ENCODE results near the gene UBE2F.

UBE2F gene

DNA sequence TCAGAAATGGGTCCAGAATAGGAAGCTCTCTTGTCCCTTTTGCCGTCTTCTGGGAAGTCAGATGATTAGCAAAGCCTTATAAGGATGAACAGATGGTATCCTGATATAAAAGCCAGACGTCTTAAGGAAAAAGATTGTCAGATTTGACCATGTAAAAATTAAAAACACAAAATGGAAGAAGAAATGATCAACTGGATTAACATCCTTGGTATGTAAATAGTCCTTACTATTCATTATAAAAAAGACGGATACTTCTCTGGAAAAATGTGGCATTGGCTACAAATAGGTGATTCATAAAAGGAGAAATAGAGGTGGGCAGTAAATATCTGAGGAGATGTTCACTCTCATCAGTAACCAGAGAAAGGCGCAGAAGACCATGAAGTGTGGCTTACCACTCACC is 60.2 kb downstream of the UBE2F start:
- Histone ChIP-seq H2AFZ (ENCODE audit: low read depth, low read length) (no peak overlapping the region), H3K9ac (ENCODE audit: low read length) (no peak overlapping the region), H4K20me1 (ENCODE audit: insufficient read depth, low read length) (no peaks in the 10 kb centered on the region), H3K9me3 (ENCODE audit: insufficient read depth, low read length) (no peaks in the 10 kb centered on the region), H3K27ac (ENCODE audit: low read length) (no peak overlapping the region), H3K4me1 (ENCODE audit: low read length) (no peaks in the 10 kb centered on the region), H3K27me3 (ENCODE audit: low read depth, low read length) (no peaks in the 10 kb centered on the region), H3K4me3 (ENCODE audit: low read length) (no peak overlapping the region), H3K4me2 (ENCODE audit: low read length) (no peak overlapping the region), H3K36me3 (replicated peaks; ENCODE audit: low read depth, low read length) (no peaks in the 10 kb centered on the region), H3K79me2 (ENCODE audit: low read length) (no peaks in the 10 kb centered on the region)
- no peak for TF ChIP-seq EZH2phosphoT487 (IDR thresholded peaks at IDR 0.05; ENCODE audit: low read depth)
- TF ChIP-seq, protein P1, sequence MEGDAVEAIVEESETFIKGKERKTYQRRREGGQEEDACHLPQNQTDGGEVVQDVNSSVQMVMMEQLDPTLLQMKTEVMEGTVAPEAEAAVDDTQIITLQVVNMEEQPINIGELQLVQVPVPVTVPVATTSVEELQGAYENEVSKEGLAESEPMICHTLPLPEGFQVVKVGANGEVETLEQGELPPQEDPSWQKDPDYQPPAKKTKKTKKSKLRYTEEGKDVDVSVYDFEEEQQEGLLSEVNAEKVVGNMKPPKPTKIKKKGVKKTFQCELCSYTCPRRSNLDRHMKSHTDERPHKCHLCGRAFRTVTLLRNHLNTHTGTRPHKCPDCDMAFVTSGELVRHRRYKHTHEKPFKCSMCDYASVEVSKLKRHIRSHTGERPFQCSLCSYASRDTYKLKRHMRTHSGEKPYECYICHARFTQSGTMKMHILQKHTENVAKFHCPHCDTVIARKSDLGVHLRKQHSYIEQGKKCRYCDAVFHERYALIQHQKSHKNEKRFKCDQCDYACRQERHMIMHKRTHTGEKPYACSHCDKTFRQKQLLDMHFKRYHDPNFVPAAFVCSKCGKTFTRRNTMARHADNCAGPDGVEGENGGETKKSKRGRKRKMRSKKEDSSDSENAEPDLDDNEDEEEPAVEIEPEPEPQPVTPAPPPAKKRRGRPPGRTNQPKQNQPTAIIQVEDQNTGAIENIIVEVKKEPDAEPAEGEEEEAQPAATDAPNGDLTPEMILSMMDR (IDR thresholded peaks at IDR 0.05; ENCODE audit: low read depth, low read length), result no peak

DNA sequence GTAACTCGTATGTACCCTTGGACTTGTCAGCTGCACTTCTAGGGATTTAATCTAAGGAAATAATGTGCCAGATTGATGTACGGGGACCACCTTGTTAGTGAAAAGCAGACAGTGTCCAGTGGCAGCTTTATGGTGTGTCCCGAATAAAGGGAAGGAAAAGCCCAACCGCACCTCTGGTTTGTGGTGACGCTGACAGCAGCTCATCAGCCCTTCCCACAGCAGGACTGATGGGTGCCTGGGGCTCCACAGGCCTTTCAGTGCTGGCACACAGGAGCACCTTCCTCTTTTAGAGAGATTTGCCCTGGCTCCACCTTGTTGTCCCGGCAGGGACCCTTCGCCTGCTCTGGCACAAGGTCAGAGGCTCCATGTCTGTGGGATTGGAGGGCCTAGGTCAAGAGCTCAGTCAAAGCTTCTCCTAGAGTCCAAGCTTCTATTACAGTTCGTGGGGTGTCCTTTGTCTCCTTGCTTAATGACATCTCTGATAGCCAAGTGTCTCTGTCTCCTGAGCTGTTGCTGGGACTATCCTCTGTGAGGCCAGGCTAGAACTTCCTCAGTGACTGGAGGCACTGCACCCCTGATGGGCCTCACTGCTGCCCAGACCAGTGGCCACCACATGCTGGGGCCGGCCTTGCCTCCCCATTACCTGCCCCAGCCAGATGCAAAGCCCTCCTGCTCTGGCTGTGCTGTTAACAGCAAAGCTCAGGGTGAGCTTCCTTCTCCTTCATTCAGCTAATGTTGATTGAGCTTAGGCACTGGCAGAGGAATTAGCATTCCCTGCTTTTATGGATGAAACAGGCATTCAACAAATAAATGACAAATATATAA is 61.0 kb downstream of the UBE2F start:
- H4K20me1 ChIP-seq (ENCODE audit: insufficient read depth, low read length), result no peaks in the 10 kb centered on the region
- H3K4me3 ChIP-seq (ENCODE audit: low read length), result no peak overlapping the region
- H2AFZ ChIP-seq (ENCODE audit: low read depth, low read length), result no peak overlapping the region
- no peaks in the 10 kb centered on the region for H3K79me2 ChIP-seq (ENCODE audit: low read length)
- no peaks in the 10 kb centered on the region for H3K36me3 ChIP-seq (replicated peaks; ENCODE audit: low read depth, low read length)
- TF ChIP-seq EZH2phosphoT487 (IDR thresholded peaks at IDR 0.05; ENCODE audit: low read depth), result no peak
- TF ChIP-seq, protein P1 (IDR thresholded peaks at IDR 0.05; ENCODE audit: low read depth, low read length), result no peak
- no peaks in the 10 kb centered on the region for H3K9me3 ChIP-seq (ENCODE audit: insufficient read depth, low read length)
- H3K27ac ChIP-seq (ENCODE audit: low read length), result no peak overlapping the region
- H3K9ac ChIP-seq (ENCODE audit: low read length), result no peak overlapping the region
- H3K4me2 ChIP-seq (ENCODE audit: low read length), result no peak overlapping the region
- H3K4me1 ChIP-seq (ENCODE audit: low read length), result no peaks in the 10 kb centered on the region
- H3K27me3 ChIP-seq (ENCODE audit: low read depth, low read length), result no peaks in the 10 kb centered on the region

DNA sequence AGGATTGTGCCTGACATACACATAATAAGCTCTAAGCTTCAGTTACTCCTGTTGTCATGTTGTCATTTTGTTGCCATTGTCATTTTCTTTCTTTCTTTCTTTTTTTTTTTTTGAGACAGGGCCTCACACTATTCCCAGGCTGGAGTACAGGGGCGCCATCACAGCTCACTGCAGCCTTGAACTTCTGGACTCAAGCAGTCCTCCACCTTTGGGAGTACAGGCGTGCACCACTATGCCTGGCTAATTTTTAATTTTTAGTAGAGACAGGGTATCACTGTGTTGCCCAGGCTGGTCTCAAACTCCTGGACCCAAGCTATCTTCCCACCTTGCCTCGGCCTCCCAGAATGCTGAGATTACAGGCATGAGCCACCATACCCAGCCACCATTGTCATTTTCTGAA is 63.0 kb downstream of the UBE2F start:
- no peaks in the 10 kb centered on the region for H3K79me2 ChIP-seq (ENCODE audit: low read length)
- no peaks in the 10 kb centered on the region for H4K20me1 ChIP-seq (ENCODE audit: insufficient read depth, low read length)
- no peaks in the 10 kb centered on the region for H3K9me3 ChIP-seq (ENCODE audit: insufficient read depth, low read length)
- no peak overlapping the region for H3K4me3 ChIP-seq (ENCODE audit: low read length)
- H3K4me1 ChIP-seq (ENCODE audit: low read length), result no peaks in the 10 kb centered on the region
- no peak overlapping the region for H2AFZ ChIP-seq (ENCODE audit: low read depth, low read length)
- H3K9ac ChIP-seq (ENCODE audit: low read length), result no peak overlapping the region
- H3K4me2 ChIP-seq (ENCODE audit: low read length), result no peak overlapping the region
- no peak overlapping the region for H3K27ac ChIP-seq (ENCODE audit: low read length)
- H3K36me3 ChIP-seq (replicated peaks; ENCODE audit: low read depth, low read length), result no peaks in the 10 kb centered on the region
- no peaks in the 10 kb centered on the region for H3K27me3 ChIP-seq (ENCODE audit: low read depth, low read length)
- TF ChIP-seq, protein P1 (IDR thresholded peaks at IDR 0.05; ENCODE audit: low read depth, low read length), result no peak
- no peak for TF ChIP-seq EZH2phosphoT487 (IDR thresholded peaks at IDR 0.05; ENCODE audit: low read depth)

DNA sequence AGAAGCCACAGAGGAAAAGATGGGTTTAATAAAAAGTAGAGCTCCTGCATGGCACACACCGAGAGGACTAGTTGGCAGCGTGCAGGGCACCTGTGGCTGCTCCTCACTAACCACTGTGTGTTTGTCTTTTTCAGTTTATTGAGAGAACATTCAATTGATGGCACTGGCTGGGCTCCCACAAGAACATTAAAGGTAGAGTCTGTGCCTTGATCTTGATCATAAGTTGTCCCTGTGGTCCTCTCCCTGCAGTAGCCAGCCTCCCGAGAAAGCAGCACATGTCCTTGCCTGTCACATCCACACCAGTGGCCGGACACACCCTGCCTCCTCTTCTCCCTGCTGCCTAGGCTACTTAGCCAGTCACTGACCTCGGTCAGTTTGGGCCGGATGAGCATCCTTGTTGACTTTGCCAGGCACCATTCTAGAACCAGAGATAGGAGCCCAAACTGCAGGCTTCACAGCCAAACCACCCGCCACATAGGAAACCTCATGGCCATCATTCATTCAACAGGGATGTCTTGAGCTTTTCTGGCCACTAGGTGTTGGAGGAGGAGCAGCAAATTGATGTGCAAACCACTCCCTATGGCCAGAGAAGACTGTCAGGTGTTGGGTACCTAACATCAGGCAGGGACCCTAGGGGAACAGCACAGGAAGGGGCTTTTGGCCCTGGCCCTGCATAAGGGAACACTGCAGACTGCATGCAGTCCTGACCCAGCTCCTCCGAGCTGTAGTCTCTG is 63.8 kb downstream of the UBE2F start:
- H3K9me3 ChIP-seq (ENCODE audit: insufficient read depth, low read length), result no peaks in the 10 kb centered on the region
- no peaks in the 10 kb centered on the region for H3K27me3 ChIP-seq (ENCODE audit: low read depth, low read length)
- no peaks in the 10 kb centered on the region for H4K20me1 ChIP-seq (ENCODE audit: insufficient read depth, low read length)
- no peak for TF ChIP-seq EZH2phosphoT487 (IDR thresholded peaks at IDR 0.05; ENCODE audit: low read depth)
- TF ChIP-seq, protein P1 (IDR thresholded peaks at IDR 0.05; ENCODE audit: low read depth, low read length), result no peak
- no peak overlapping the region for H3K9ac ChIP-seq (ENCODE audit: low read length)
- H3K4me1 ChIP-seq (ENCODE audit: low read length), result no peaks in the 10 kb centered on the region
- H3K79me2 ChIP-seq (ENCODE audit: low read length), result no peaks in the 10 kb centered on the region
- H3K4me3 ChIP-seq (ENCODE audit: low read length), result no peak overlapping the region
- no peak overlapping the region for H2AFZ ChIP-seq (ENCODE audit: low read depth, low read length)
- no peaks in the 10 kb centered on the region for H3K36me3 ChIP-seq (replicated peaks; ENCODE audit: low read depth, low read length)
- H3K27ac ChIP-seq (ENCODE audit: low read length), result no peak overlapping the region
- no peak overlapping the region for H3K4me2 ChIP-seq (ENCODE audit: low read length)
